Chondrocyte (in vitro differentiated cells): ENCODE data around the gene LIX1. TPM values are rescaled to one million over a fixed set of nuclear protein-coding genes. Genes with fewer than 3 reads are reported as not detected.
"Not testable (repeated sequence)": the region's sequence is repeated elsewhere in the genome, so short reads cannot be mapped to it uniquely, and the experiment has no call there.

Source experiments
- DNase-seq: peaks from one replicate; pipeline ENCODE4 v3.0.0; 2021; ENCODE audit warnings: mixed read lengths, low spot score
- H3K27ac Mint-ChIP-seq: one replicate; pipeline ENCODE4 v1.8.0; 2021; ENCODE audit warnings: mild to moderate bottlenecking, moderate library complexity, mixed read lengths; ENCODE audit not compliant: unreplicated experiment
- H3K27me3 Mint-ChIP-seq: 2 replicates; pipeline ENCODE4 v1.8.0; 2021; ENCODE audit warnings: low read depth, mixed read lengths
- H3K36me3 Mint-ChIP-seq: 2 replicates; pipeline ENCODE4 v1.8.0; 2021; ENCODE audit warnings: low read depth, mixed read lengths
- H3K4me1 Mint-ChIP-seq: 2 replicates; pipeline ENCODE4 v1.8.0; 2021; ENCODE audit warnings: low read depth, mild to moderate bottlenecking, mixed read lengths
- H3K4me3 Mint-ChIP-seq: one replicate; pipeline ENCODE4 v1.8.0; 2021; ENCODE audit warnings: mild to moderate bottlenecking, moderate library complexity, mixed read lengths; ENCODE audit not compliant: unreplicated experiment
- H3K9me3 Mint-ChIP-seq: 2 replicates; pipeline ENCODE4 v1.8.0; 2021; ENCODE audit warnings: low read depth, mixed read lengths
- total RNA-seq: library from RNA; stranded (reverse); gene quantifications from 3 replicates; pipeline ENCODE4 v1.2.1, GENCODE V29; 2021
- TF ChIP-seq, protein P1 (sequence below): fragments of 200-600 bp; sonication (generic); IDR thresholded peaks from 2 replicates; pipeline ENCODE4 v1.5.0; 2021; ENCODE audit warnings: antibody characterized with exemption, mild to moderate bottlenecking, moderate library complexity

LIX1 gene
- total RNA-seq, 1 donor from 2014 or later = 0.20 TPM

DNA sequence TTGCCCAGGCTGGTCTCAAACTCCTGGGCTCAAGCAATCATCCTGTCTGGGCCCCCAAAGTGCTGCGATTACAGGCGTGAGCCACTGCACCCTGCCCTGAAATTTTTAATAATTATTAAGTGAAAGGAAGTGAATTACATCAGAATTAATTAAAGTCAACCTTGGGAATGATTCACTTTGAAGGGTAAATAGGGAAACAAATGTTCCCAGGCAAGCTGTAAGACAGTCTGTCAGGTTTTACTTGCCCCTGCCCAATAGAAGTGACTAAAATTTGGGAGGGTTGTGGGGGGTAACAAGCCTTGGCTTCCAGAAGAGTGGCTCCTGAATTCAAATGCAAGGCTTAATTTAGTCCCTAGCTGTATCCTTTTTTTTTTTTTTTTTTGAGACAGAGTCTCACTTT is 1.3 kb upstream of the LIX1 start:
- peaks cover 6% of the 10 kb centered on the region for H3K27me3 Mint-ChIP-seq
- no peaks in the 10 kb centered on the region for H3K36me3 Mint-ChIP-seq
- DNase-seq = no peak
- TF ChIP-seq, protein P1, sequence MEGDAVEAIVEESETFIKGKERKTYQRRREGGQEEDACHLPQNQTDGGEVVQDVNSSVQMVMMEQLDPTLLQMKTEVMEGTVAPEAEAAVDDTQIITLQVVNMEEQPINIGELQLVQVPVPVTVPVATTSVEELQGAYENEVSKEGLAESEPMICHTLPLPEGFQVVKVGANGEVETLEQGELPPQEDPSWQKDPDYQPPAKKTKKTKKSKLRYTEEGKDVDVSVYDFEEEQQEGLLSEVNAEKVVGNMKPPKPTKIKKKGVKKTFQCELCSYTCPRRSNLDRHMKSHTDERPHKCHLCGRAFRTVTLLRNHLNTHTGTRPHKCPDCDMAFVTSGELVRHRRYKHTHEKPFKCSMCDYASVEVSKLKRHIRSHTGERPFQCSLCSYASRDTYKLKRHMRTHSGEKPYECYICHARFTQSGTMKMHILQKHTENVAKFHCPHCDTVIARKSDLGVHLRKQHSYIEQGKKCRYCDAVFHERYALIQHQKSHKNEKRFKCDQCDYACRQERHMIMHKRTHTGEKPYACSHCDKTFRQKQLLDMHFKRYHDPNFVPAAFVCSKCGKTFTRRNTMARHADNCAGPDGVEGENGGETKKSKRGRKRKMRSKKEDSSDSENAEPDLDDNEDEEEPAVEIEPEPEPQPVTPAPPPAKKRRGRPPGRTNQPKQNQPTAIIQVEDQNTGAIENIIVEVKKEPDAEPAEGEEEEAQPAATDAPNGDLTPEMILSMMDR = no peak
- H3K9me3 Mint-ChIP-seq = no peaks in the 10 kb centered on the region
- H3K4me1 Mint-ChIP-seq = peaks cover 11% of the 10 kb centered on the region
- H3K4me3 Mint-ChIP-seq = no peak overlapping the region
- no peak overlapping the region for H3K27ac Mint-ChIP-seq

DNA sequence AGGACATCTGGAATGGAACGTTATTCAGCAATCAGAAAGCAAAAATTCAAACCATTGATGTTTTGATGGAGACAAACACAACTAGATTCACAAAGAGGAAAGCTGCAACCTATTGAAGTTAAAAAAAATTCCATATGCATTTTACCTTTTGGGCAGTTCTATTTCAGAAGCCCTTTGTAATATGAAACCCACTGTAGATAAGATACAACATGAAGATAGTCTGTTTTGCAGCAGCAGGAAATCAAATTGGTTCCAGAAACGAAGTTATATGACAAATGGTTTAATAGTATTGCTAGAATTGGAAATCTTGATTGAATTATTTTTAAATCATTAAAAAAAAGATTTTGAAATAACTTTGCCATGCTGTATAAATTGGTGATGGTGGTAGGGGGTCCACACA is 872 bp downstream of the LIX1 start:
- Mint-ChIP-seq H3K27ac (no peak overlapping the region), H3K4me3 (no peak overlapping the region), H3K9me3 (no peaks in the 10 kb centered on the region), H3K4me1 (peaks cover 11% of the 10 kb centered on the region), H3K36me3 (no peaks in the 10 kb centered on the region), H3K27me3 (peaks cover 6% of the 10 kb centered on the region)
- DNase-seq = no peak
- TF ChIP-seq, protein P1 = no peak

DNA sequence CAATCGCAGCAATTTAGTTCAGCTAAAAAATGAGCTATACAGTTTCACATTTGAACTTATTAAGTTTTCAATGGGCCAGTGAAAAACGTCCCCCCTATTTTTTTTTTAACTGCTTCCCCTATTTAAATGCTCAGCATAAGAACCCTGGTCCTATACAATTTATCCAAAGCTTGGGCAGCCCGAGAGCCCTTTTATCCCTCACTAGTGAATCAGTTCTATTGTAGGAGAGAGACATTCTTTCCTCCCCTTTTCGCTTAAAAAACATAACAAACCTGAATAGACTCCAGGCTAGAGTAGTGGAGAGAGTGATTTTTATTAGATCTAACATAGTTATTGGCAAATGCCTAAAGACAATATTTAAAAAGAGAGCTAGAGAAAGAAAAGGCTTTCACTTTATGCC is 1.4 kb downstream of the LIX1 start:
- H3K9me3 Mint-ChIP-seq = no peaks in the 10 kb centered on the region
- TF ChIP-seq, protein P1 = no peak
- no peak for DNase-seq
- peaks cover 6% of the 10 kb centered on the region for H3K27me3 Mint-ChIP-seq
- H3K36me3 Mint-ChIP-seq = no peaks in the 10 kb centered on the region
- peaks cover 11% of the 10 kb centered on the region for H3K4me1 Mint-ChIP-seq
- no peak overlapping the region for H3K27ac Mint-ChIP-seq
- no peak overlapping the region for H3K4me3 Mint-ChIP-seq

DNA sequence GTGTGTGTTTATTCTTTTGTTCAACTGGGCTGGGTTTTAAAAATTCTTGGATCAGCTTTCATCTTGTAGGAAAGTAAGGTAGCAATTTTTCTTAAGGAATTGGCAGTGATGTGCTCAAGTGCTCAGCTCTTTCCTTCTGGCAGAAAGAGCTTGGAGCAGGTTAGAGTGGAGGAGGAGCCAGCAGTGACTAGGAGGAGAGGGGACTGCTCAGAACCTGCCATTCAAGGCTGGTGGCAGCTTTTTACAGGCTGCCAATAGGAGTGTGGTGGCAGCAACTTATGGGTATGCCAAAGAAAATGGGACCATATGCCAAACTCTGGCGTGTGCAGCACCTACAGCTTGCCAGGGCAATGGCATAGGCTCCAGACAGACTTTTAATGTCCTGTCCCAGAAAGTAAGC is 2.2 kb downstream of the LIX1 start:
- not testable (repeated sequence) for H3K27me3 Mint-ChIP-seq, DNase-seq, H3K27ac Mint-ChIP-seq, H3K4me3 Mint-ChIP-seq, H3K9me3 Mint-ChIP-seq, H3K36me3 Mint-ChIP-seq
- peaks cover 11% of the 10 kb centered on the region for H3K4me1 Mint-ChIP-seq

DNA sequence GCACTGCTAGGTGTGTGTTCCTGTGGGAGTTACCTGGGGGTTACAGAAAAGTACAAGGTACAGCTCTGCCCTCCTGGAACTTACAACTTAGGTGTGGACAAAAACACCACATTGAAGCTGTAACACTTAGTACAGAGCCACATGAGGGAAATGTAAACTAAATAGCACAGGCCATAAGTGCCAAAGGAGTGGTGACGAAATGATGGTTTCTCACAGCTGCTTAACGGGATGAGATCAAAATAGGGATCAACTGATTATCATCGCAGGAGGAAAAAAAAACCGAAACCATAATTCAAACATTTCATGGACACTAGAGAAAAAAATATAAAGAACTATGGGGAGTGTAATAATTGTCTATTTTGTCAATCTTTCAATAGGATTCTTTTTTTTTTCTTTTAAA is 5.9 kb downstream of the LIX1 start:
- no peak overlapping the region for H3K4me3 Mint-ChIP-seq
- TF ChIP-seq, protein P1 = no peak
- H3K27me3 Mint-ChIP-seq = peaks cover 6% of the 10 kb centered on the region
- DNase-seq = no peak
- H3K27ac Mint-ChIP-seq = no peak overlapping the region
- no peaks in the 10 kb centered on the region for H3K9me3 Mint-ChIP-seq
- H3K4me1 Mint-ChIP-seq = peaks cover 8% of the 10 kb centered on the region
- H3K36me3 Mint-ChIP-seq = no peaks in the 10 kb centered on the region

DNA sequence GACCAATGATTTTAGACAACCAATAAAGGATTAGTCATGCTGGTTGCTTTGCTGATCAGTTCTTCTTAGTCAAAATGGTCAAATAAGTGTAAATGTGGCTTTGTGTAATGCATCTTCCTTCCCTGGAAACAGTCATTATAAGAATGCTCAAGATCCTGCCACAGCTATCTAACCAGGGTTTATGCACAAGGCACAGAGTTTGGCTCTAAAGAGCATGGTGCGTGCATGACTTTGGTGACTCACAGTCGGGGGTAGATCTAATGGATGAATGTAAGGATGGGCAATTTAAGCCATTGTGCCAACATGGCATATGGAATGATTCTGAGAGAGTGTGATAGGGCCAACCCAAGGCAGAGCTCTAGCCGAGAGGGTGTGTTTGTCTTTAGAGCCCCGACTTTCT is 6.5 kb downstream of the LIX1 start:
- H3K9me3 Mint-ChIP-seq = no peaks in the 10 kb centered on the region
- TF ChIP-seq, protein P1 = no peak
- no peak for DNase-seq

More for the DNA sequence above, 6.5 kb downstream of the LIX1 start:
- H3K4me3 Mint-ChIP-seq = no peak overlapping the region
- H3K27ac Mint-ChIP-seq = no peak overlapping the region
- peaks cover 8% of the 10 kb centered on the region for H3K4me1 Mint-ChIP-seq
- H3K36me3 Mint-ChIP-seq = no peaks in the 10 kb centered on the region
- peaks cover 6% of the 10 kb centered on the region for H3K27me3 Mint-ChIP-seq
